Measurements from ENCODE around the gene MYH1.

- TF ChIP-seq POLR2A (IDR thresholded peaks at IDR 0.05), result no peak
- TF ChIP-seq, protein P1, sequence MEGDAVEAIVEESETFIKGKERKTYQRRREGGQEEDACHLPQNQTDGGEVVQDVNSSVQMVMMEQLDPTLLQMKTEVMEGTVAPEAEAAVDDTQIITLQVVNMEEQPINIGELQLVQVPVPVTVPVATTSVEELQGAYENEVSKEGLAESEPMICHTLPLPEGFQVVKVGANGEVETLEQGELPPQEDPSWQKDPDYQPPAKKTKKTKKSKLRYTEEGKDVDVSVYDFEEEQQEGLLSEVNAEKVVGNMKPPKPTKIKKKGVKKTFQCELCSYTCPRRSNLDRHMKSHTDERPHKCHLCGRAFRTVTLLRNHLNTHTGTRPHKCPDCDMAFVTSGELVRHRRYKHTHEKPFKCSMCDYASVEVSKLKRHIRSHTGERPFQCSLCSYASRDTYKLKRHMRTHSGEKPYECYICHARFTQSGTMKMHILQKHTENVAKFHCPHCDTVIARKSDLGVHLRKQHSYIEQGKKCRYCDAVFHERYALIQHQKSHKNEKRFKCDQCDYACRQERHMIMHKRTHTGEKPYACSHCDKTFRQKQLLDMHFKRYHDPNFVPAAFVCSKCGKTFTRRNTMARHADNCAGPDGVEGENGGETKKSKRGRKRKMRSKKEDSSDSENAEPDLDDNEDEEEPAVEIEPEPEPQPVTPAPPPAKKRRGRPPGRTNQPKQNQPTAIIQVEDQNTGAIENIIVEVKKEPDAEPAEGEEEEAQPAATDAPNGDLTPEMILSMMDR (IDR thresholded peaks at IDR 0.05), result no peak
Measured at GRCh38 chr17:10523064-10523463, 4.7 kb upstream of the MYH1 start.
